Thymus (tissue), 11 donors: ENCODE data around the gene TRMU. TPM values are rescaled to one million over a fixed set of nuclear protein-coding genes. Genes with fewer than 3 reads are reported as not detected.

Source experiments
- DNase-seq, 9 donors: peaks; one replicate each; pipeline ENCODE4 v3.0.0-alpha.2; 2013; ENCODE audit warnings: low spot score in 9 of 9, low read depth in 6 of 9, missing footprints in 1 of 9
- H3K27ac ChIP-seq, 2 donors: one replicate each; pipeline ENCODE4 v1.5.1; 2013; ENCODE audit warnings: control low read depth in 1 of 2, low read depth in 1 of 2, low read length in 1 of 2, mild to moderate bottlenecking in 1 of 2, moderate library complexity in 1 of 2
- H3K27me3 ChIP-seq, 2 donors: one replicate each; pipeline ENCODE4 v1.5.1; 2013; ENCODE audit warnings: low read length in 1 of 2; ENCODE audit not compliant: control insufficient read depth in 2 of 2, insufficient read depth in 1 of 2
- H3K36me3 ChIP-seq, 2 donors: one replicate each; pipeline ENCODE4 v1.5.1; 2013; ENCODE audit warnings: low read length in 1 of 2, mild to moderate bottlenecking in 1 of 2, moderate library complexity in 1 of 2; ENCODE audit not compliant: control insufficient read depth in 2 of 2, insufficient read depth in 2 of 2
- H3K4me1 ChIP-seq, 2 donors: one replicate each; pipeline ENCODE4 v1.5.1; 2013; ENCODE audit warnings: low read length in 2 of 2; ENCODE audit not compliant: control insufficient read depth in 2 of 2, insufficient read depth in 2 of 2
- H3K4me3 ChIP-seq, 2 donors: one replicate each; pipeline ENCODE4 v1.5.1; 2013; ENCODE audit warnings: low read length in 2 of 2, control low read depth in 1 of 2, mild to moderate bottlenecking in 1 of 2
- H3K9me3 ChIP-seq, 2 donors: one replicate each; pipeline ENCODE4 v1.5.1; 2013; ENCODE audit warnings: low read length in 1 of 2, mild to moderate bottlenecking in 1 of 2; ENCODE audit not compliant: control insufficient read depth in 2 of 2, insufficient read depth in 1 of 2
- WGBS: extraction: QIAGEN DNeasy Blood & Tissue Kit; methylation state at CpG from one replicate; pipeline ENCODE4 v1.1.7; 2013; 5-methylcytosine and 5-hydroxymethylcytosine counted together
- polyA plus RNA-seq: library from polyadenylated mRNA; stranded (reverse); fragments of 200-250 nt; gene quantifications from one replicate; pipeline ENCODE4 v1.2.3, GENCODE V29; 2013
- total RNA-seq: library from RNA; stranded (reverse); fragments of 120-200 nt; gene quantifications from one replicate; pipeline ENCODE4 v1.2.4, GENCODE V29; 2013
- donor health status: healthy.

Gene TRMU
- total and polyA plus RNA-seq, 2 donors: 27.4 to 28.7 TPM

GRCh38 chr22:46361826-46362202, 26.3 kb downstream of the TRMU start:
- Histone ChIP-seq H3K4me1 (no peaks in the 10 kb centered on the region), H3K4me3 (no peak overlapping the region), H3K27ac (no peak overlapping the region), H3K36me3 (peaks cover 5 to 14% of the 10 kb centered on the region in 2 donors), H3K27me3 (peaks cover 0 to 25% of the 10 kb centered on the region in 2 donors), H3K9me3 (peaks cover 0 to 1% of the 10 kb centered on the region in 2 donors)
- WGBS: 82% methylated on average over 11 of the region's 11 CpGs
- DNase-seq: no peak

GRCh38 chr22:46362203-46362933, 26.9 kb downstream of the TRMU start:
- no peak for DNase-seq
- H3K9me3 ChIP-seq: peaks cover 0 to 1% of the 10 kb centered on the region in 2 donors
- H3K4me1 ChIP-seq: no peaks in the 10 kb centered on the region
- no peak overlapping the region for H3K27ac ChIP-seq
- peaks cover 5 to 8% of the 10 kb centered on the region in 2 donors for H3K36me3 ChIP-seq
- no peak overlapping the region for H3K4me3 ChIP-seq
- WGBS: 70% methylated on average over 25 of the region's 25 CpGs
- H3K27me3 ChIP-seq: peaks cover 0 to 30% of the 10 kb centered on the region in 2 donors

GRCh38 chr22:46362934-46363515, 27.5 kb downstream of the TRMU start:
- no peak for DNase-seq
- Histone ChIP-seq H3K4me3 (no peak overlapping the region), H3K36me3 (peaks cover 2 to 6% of the 10 kb centered on the region in 2 donors), H3K4me1 (no peaks in the 10 kb centered on the region), H3K9me3 (peaks cover 0 to 1% of the 10 kb centered on the region in 2 donors), H3K27ac (no peak overlapping the region), H3K27me3 (peaks cover 0 to 36% of the 10 kb centered on the region in 2 donors)
- 95% methylated on average over 15 of the region's 15 CpGs for WGBS

GRCh38 chr22:46363611-46364321, 28.3 kb downstream of the TRMU start:
- Histone ChIP-seq H3K27me3 (peaks cover 0 to 39% of the 10 kb centered on the region in 2 donors), H3K4me1 (no peaks in the 10 kb centered on the region), H3K36me3 (peaks cover 0 to 2% of the 10 kb centered on the region in 2 donors), H3K4me3 (no peak overlapping the region), H3K9me3 (peaks cover 0 to 1% of the 10 kb centered on the region in 2 donors), H3K27ac (no peak overlapping the region)
- 95% methylated on average over 35 of the region's 35 CpGs for WGBS
- no peak for DNase-seq

- 96% methylated on average over 26 of the region's 26 CpGs for WGBS
Measured at GRCh38 chr22:46364341-46365165, 29.0 kb downstream of the TRMU start.

GRCh38 chr22:46365166-46365624, 29.7 kb downstream of the TRMU start:
- Histone ChIP-seq H3K4me1 (no peaks in the 10 kb centered on the region), H3K27ac (no peak overlapping the region), H3K27me3 (peaks cover 0 to 44% of the 10 kb centered on the region in 2 donors), H3K9me3 (no peaks in the 10 kb centered on the region), H3K4me3 (no peak overlapping the region), H3K36me3 (no peaks in the 10 kb centered on the region)
- WGBS: 96% methylated on average over 22 of the region's 22 CpGs
- DNase-seq: no peak

More at GRCh38 chr22:46364341-46365165, 29.0 kb downstream of the TRMU start:
- Histone ChIP-seq H3K4me1 (no peaks in the 10 kb centered on the region), H3K9me3 (peaks cover 0 to 1% of the 10 kb centered on the region in 2 donors), H3K36me3 (no peaks in the 10 kb centered on the region), H3K27me3 (peaks cover 0 to 40% of the 10 kb centered on the region in 2 donors), H3K27ac (no peak overlapping the region), H3K4me3 (no peak overlapping the region)
- DNase-seq: no peak

- WGBS: 94% methylated on average over 19 of the region's 19 CpGs
- Histone ChIP-seq H3K9me3 (no peaks in the 10 kb centered on the region), H3K27ac (no peak overlapping the region), H3K4me1 (no peaks in the 10 kb centered on the region), H3K36me3 (no peaks in the 10 kb centered on the region), H3K4me3 (no peak overlapping the region), H3K27me3 (peaks cover 0 to 49% of the 10 kb centered on the region in 2 donors)
- DNase-seq: no peak
Measured at GRCh38 chr22:46366327-46366731, 30.8 kb downstream of the TRMU start.

- 75% methylated on average over 45 of the region's 45 CpGs for WGBS
Measured at GRCh38 chr22:46366801-46367706, 31.5 kb downstream of the TRMU start.

More at GRCh38 chr22:46366801-46367706, 31.5 kb downstream of the TRMU start:
- Histone ChIP-seq H3K27me3 (peaks cover 0 to 48% of the 10 kb centered on the region in 2 donors), H3K36me3 (no peaks in the 10 kb centered on the region), H3K9me3 (no peaks in the 10 kb centered on the region), H3K4me1 (no peaks in the 10 kb centered on the region), H3K27ac (no peak overlapping the region), H3K4me3 (no peak overlapping the region)
- no peak for DNase-seq
